ENCODE measurements around the gene ZSCAN12.

DNA sequence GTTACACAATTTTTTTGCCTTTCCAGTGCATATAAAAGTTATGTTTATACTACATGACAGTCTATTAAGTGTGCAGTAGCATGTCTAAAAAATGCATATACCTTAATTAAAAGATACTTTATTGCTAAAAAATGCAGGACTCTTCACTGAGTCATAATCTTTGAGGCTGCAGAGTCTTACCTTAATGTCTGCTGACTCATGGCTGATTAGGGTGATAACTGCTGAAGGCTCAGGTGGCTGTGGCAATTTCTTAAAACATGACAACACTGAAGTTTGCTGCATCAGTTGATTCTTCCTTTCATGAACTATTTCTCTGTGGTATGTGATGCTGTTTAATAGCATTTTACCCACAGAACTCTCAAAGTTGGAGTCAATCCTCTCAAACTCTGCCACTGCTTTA is 24.6 kb upstream of the ZSCAN12 start:
- TF ChIP-seq, protein P1, sequence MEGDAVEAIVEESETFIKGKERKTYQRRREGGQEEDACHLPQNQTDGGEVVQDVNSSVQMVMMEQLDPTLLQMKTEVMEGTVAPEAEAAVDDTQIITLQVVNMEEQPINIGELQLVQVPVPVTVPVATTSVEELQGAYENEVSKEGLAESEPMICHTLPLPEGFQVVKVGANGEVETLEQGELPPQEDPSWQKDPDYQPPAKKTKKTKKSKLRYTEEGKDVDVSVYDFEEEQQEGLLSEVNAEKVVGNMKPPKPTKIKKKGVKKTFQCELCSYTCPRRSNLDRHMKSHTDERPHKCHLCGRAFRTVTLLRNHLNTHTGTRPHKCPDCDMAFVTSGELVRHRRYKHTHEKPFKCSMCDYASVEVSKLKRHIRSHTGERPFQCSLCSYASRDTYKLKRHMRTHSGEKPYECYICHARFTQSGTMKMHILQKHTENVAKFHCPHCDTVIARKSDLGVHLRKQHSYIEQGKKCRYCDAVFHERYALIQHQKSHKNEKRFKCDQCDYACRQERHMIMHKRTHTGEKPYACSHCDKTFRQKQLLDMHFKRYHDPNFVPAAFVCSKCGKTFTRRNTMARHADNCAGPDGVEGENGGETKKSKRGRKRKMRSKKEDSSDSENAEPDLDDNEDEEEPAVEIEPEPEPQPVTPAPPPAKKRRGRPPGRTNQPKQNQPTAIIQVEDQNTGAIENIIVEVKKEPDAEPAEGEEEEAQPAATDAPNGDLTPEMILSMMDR (IDR thresholded peaks at IDR 0.05), result no peak
- no peak for TF ChIP-seq POLR2A (IDR thresholded peaks at IDR 0.05)
